ENCODE measurements around the gene PIK3R6.

Gene PIK3R6

GRCh38 chr17:8799570-8800212 is 67.8 kb downstream of the PIK3R6 start:
- TF ChIP-seq CTCF (IDR thresholded peaks at IDR 0.05; ENCODE audit: borderline replicate concordance, insufficient read depth, low read depth, low read length) = no peak
- no peak overlapping the region for H3K4me3 ChIP-seq (ENCODE audit: low read depth, low read length)

GRCh38 chr17:8798846-8799569 is 68.5 kb downstream of the PIK3R6 start, which contains the start of gene MFSD6L:
Gene MFSD6L, minus strand, starts transcription at chr17:8799365. Its CDS starts 245 bp downstream, at chr17:8799120.
- H3K4me3 ChIP-seq (ENCODE audit: low read depth, low read length) = no peak within 1 kb of the TSS
- no peak for TF ChIP-seq CTCF (IDR thresholded peaks at IDR 0.05; ENCODE audit: borderline replicate concordance, insufficient read depth, low read depth, low read length)

- H3K4me3 ChIP-seq (ENCODE audit: low read depth, low read length) = no peak overlapping the region
- TF ChIP-seq CTCF (IDR thresholded peaks at IDR 0.05; ENCODE audit: borderline replicate concordance, insufficient read depth, low read depth, low read length) = no peak
These were observed 69.2 kb downstream of the PIK3R6 start for GRCh38 chr17:8798176-8798845.

GRCh38 chr17:8797621-8798175 is 69.8 kb downstream of the PIK3R6 start:
- TF ChIP-seq CTCF (IDR thresholded peaks at IDR 0.05; ENCODE audit: borderline replicate concordance, insufficient read depth, low read depth, low read length) = no peak
- no peak overlapping the region for H3K4me3 ChIP-seq (ENCODE audit: low read depth, low read length)

- no peak for TF ChIP-seq CTCF (IDR thresholded peaks at IDR 0.05; ENCODE audit: borderline replicate concordance, insufficient read depth, low read depth, low read length)
- no peak overlapping the region for H3K4me3 ChIP-seq (ENCODE audit: low read depth, low read length)
These were observed 72.8 kb downstream of the PIK3R6 start for GRCh38 chr17:8794636-8795035.

- no peak overlapping the region for H3K4me3 ChIP-seq (ENCODE audit: low read depth, low read length)
- TF ChIP-seq CTCF (IDR thresholded peaks at IDR 0.05; ENCODE audit: borderline replicate concordance, insufficient read depth, low read depth, low read length) = no peak
These were observed 73.8 kb downstream of the PIK3R6 start for GRCh38 chr17:8793649-8794048.
